CD4-positive, alpha-beta T cell (primary cell): Measurements from ENCODE around the gene OSMR. TPM values are rescaled to one million over a fixed set of nuclear protein-coding genes. Genes with fewer than 3 reads are reported as not detected.

Experiments
- ATAC-seq: fragments of 200-7000 bp; cut with Tn5 transposase; one replicate; pipeline ENCODE4 v1.10.0; 2022; ENCODE audit warnings: mild to moderate bottlenecking; ENCODE audit not compliant: poor library complexity
- CTCF ChIA-PET: fragments of 350-600 bp; sonication (Branson Sonifier 250); formaldehyde crosslinking; loops from one replicate; lab custom pipeline; 2021; ENCODE audit warnings: antibody characterized with exemption, inconsistent platforms; lab: Charles Lee
- POLR2A ChIA-PET: fragments of 350-600 bp; sonication (Branson Sonifier 250); formaldehyde crosslinking; loops from one replicate; lab custom pipeline; 2021; ENCODE audit warnings: antibody characterized with exemption, inconsistent platforms; lab: Charles Lee
- DNase-seq, 14 experiments: peaks; one replicate each; pipeline ENCODE4 v3.0.0-alpha.2; 2013 to 2020; ENCODE audit warnings: mixed read lengths in 2 of 14
- H3K27ac ChIP-seq, 2 donors: one replicate each; pipeline versions ENCODE4 v1.5.1 to v1.7.0; 2013; ENCODE audit warnings: low read length in 2 of 2, low read depth in 1 of 2, mild to moderate bottlenecking in 1 of 2
- H3K27me3 ChIP-seq, 2 experiments: 1 replicate in 1 of 2; 2 replicates in 1 of 2; pipeline versions ENCODE4 v1.6.1 to v1.7.0; 2013; ENCODE audit warnings: low read length in 2 of 2, control low read depth in 1 of 2, mild to moderate bottlenecking in 1 of 2, moderate library complexity in 1 of 2; ENCODE audit not compliant: insufficient read depth in 2 of 2, control insufficient read depth in 1 of 2
- H3K36me3 ChIP-seq: one replicate; pipeline ENCODE4 v1.6.1; 2013; ENCODE audit warnings: low read length, control low read depth; ENCODE audit not compliant: insufficient read depth
- H3K4me1 ChIP-seq: one replicate; pipeline ENCODE4 v1.6.1; 2013; ENCODE audit warnings: low read length, control low read depth; ENCODE audit not compliant: insufficient read depth
- H3K4me3 ChIP-seq: one replicate; pipeline ENCODE4 v1.5.1; 2013; ENCODE audit warnings: mild to moderate bottlenecking, low read length, moderate library complexity
- H3K9me3 ChIP-seq, 2 experiments: 1 replicate in 1 of 2; 2 replicates in 1 of 2; pipeline versions ENCODE4 v1.6.1 to v1.7.0; 2013; ENCODE audit warnings: low read length in 2 of 2, mild to moderate bottlenecking in 2 of 2, control low read depth in 1 of 2, moderate library complexity in 1 of 2; ENCODE audit not compliant: control insufficient read depth in 1 of 2, insufficient read depth in 1 of 2
- H3K27ac Mint-ChIP-seq: one replicate; pipeline ENCODE4 v1.8.0; 2020; ENCODE audit warnings: mixed read lengths
- H3K27me3 Mint-ChIP-seq: one replicate; pipeline ENCODE4 v1.8.0; 2021; ENCODE audit warnings: mixed read lengths
- H3K36me3 Mint-ChIP-seq: one replicate; pipeline ENCODE4 v1.8.0; 2021; ENCODE audit warnings: low read depth, mixed read lengths
- H3K4me1 Mint-ChIP-seq: one replicate; pipeline ENCODE4 v1.8.0; 2021; ENCODE audit warnings: low read depth, mixed read lengths
- H3K4me3 Mint-ChIP-seq: one replicate; pipeline ENCODE4 v1.8.0; 2020; ENCODE audit warnings: mild to moderate bottlenecking, mixed read lengths
- H3K9me3 Mint-ChIP-seq: one replicate; pipeline ENCODE4 v1.8.0; 2020; ENCODE audit warnings: mixed read lengths
- CTCF ChIP-seq: fragments of 200-600 bp; IDR thresholded peaks from one replicate; pipeline ENCODE4 v1.8.0; 2022; ENCODE audit warnings: antibody characterized with exemption, mild to moderate bottlenecking
- intact Hi-C, 2 experiments: fragments of 100-400 bp; cut with DNase I in 1 of 2; cut with micrococcal nuclease in 1 of 2; formaldehyde crosslinking; loops; one replicate each; pipeline versions ENCODE4 v1.15.1 to v1.9.0; 2023 to 2025; cut with DNase I, micrococcal nuclease
- total RNA-seq, 174 experiments: library from RNA in 2 of 174; stranded (reverse) in 2 of 174; gene quantifications; one replicate each; pipeline ENCODE4 v1.2.3 and lab custom pipeline; 2021 to 2026

The OSMR gene
- total RNA-seq, 2 experiments from 2014 or later = not detected

- H3K27ac ChIP-seq = no peak overlapping the region
- Mint-ChIP-seq H3K27me3 (peaks cover 23% of the 10 kb centered on the region), H3K36me3 (no peaks in the 10 kb centered on the region), H3K4me3 (no peak overlapping the region), H3K27ac (no peak overlapping the region), H3K4me1 (no peaks in the 10 kb centered on the region), H3K9me3 (no peaks in the 10 kb centered on the region)
- intact Hi-C loops = no loop called here
- H3K27me3 ChIP-seq = peaks cover 0 to 5% of the 10 kb centered on the region in 2 experiments
- H3K4me1 ChIP-seq = no peaks in the 10 kb centered on the region
- no peaks in the 10 kb centered on the region for H3K36me3 ChIP-seq
- TF ChIP-seq CTCF = no peak
- H3K4me3 ChIP-seq = no peak overlapping the region
- CTCF ChIA-PET = no interaction called here
- no peaks in the 10 kb centered on the region for H3K9me3 ChIP-seq
- POLR2A ChIA-PET = no interaction called here
- no peak for DNase-seq
- no peak for ATAC-seq
Observed at GRCh38 chr5:38883842-38884241, 38.0 kb downstream of the OSMR start.

- peaks cover 0 to 5% of the 10 kb centered on the region in 2 experiments for H3K27me3 ChIP-seq
- Mint-ChIP-seq H3K27ac (no peak overlapping the region), H3K9me3 (no peaks in the 10 kb centered on the region), H3K27me3 (peaks cover 21% of the 10 kb centered on the region), H3K4me3 (no peak overlapping the region), H3K36me3 (no peaks in the 10 kb centered on the region), H3K4me1 (no peaks in the 10 kb centered on the region)
- no peaks in the 10 kb centered on the region for H3K36me3 ChIP-seq
- intact Hi-C loops = no loop called here
- DNase-seq (no peak), ATAC-seq (no peak)
- ChIA-PET POLR2A (no interaction called here), CTCF (no interaction called here)
- H3K27ac ChIP-seq = no peak overlapping the region
- no peak for TF ChIP-seq CTCF
- H3K9me3 ChIP-seq = no peaks in the 10 kb centered on the region
- no peaks in the 10 kb centered on the region for H3K4me1 ChIP-seq
- H3K4me3 ChIP-seq = no peak overlapping the region
Observed at GRCh38 chr5:38885208-38885607, 39.4 kb downstream of the OSMR start.

GRCh38 chr5:38888041-38888440 is 42.2 kb downstream of the OSMR start:
- H3K27me3 Mint-ChIP-seq = peaks cover 38% of the 10 kb centered on the region

More at GRCh38 chr5:38888041-38888440, 42.2 kb downstream of the OSMR start:
- H3K4me3 Mint-ChIP-seq = no peak overlapping the region
- DNase-seq (no peak), ATAC-seq (no peak)
- H3K9me3 Mint-ChIP-seq = no peaks in the 10 kb centered on the region
- Histone ChIP-seq H3K4me1 (no peaks in the 10 kb centered on the region), H3K27me3 (peaks cover 10 to 19% of the 10 kb centered on the region in 2 experiments), H3K9me3 (peaks cover 0 to 12% of the 10 kb centered on the region in 2 experiments), H3K4me3 (no peak overlapping the region), H3K36me3 (no peaks in the 10 kb centered on the region), H3K27ac (no peak overlapping the region)
- intact Hi-C loops = no loop called here
- POLR2A ChIA-PET = no interaction called here
- H3K27ac Mint-ChIP-seq = no peak overlapping the region
- H3K4me1 Mint-ChIP-seq = no peaks in the 10 kb centered on the region
- CTCF ChIA-PET = no interaction called here
- no peaks in the 10 kb centered on the region for H3K36me3 Mint-ChIP-seq
- TF ChIP-seq CTCF = no peak
